ENCODE measurements around the gene N4BP2L2.

DNA sequence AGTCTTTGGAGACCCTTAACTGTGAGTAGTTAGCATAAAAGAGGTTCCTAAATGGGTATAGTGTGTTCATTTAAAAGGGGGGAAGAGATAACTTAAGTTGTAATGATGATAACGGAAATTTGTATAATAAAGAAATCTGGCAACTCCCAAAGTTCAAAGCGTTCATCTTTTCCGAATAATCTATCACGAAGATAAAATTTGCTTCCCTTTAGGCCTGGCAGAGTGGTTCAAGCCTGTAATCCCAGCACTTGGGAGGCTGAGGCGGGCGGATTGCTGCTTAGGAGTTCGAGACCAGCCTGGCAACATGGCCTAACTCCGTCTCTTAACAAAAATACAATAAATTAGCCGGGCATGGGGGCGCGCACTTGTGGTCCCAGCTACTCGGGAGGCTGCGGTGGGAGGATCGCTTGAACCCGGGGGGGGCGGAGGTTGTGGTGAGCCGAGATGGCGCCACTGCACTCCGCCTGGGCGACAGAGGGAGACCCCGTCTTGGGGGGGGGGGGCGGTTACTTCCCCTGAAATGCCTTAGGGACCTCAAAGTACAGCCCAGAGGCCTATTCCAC is 934 bp downstream of the N4BP2L2 start:
- TF ChIP-seq EZH2 (IDR thresholded peaks at IDR 0.05; ENCODE audit: insufficient read depth, poor library complexity, severe bottlenecking) (no peak), EZH2phosphoT487 (IDR thresholded peaks at IDR 0.05; ENCODE audit: insufficient read depth, low read depth) (no peak)

Measured in GM23248 (cell line).